HG03175 (cell line): ENCODE results near the gene VARS1.

ENCODE experiments used
- ATAC-seq: cut with Tn5 transposase; IDR thresholded peaks from one replicate; pipeline ENCODE4 v1.9.1; 2021; ENCODE audit warnings: mild to moderate bottlenecking, moderate library complexity; ENCODE audit not compliant: unreplicated experiment

VARS1 gene

DNA sequence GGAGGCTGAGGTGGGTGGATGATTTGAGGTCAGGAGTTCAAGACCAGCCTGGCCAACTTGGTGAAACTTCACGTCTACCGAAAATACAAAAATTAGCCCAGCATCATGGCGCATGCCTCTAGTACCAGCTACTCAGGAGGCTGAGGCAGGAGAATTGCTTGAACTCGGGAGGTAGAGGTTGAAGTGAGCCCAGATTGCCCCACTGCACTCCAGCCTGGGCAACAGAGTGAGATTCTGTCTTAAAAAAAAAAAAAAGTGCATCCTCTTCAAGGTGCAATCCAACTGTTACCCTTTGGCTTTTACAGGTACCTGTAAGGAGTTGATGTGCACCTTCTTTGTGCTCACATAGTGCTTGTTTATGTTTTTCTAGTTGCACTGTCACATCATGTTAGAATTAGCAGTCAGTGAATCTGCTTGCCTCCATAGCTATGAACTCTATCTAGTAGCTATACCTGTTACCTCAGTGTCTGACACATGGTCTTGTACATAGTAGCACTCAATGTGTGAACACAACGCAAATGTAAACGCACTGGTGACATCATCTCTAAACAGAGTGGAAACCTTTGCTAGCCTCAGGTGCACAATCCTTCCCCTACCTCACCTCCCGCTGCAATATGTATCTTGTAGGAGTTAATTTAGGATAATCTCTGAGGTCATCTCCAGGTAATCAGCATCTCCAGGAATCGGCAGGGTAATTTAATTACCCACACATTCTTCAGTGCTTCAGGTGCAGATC is 46.1 kb downstream of the VARS1 start:
- no peak for ATAC-seq
